ENCODE results near the gene TRPC1. TPM values are rescaled to one million over a fixed set of nuclear protein-coding genes. Genes with fewer than 3 reads are reported as not detected.

TRPC1 gene
- total and polyA plus RNA-seq, 2 experiments from 2014 or later, result 7.7 to 17.1 TPM

DNA sequence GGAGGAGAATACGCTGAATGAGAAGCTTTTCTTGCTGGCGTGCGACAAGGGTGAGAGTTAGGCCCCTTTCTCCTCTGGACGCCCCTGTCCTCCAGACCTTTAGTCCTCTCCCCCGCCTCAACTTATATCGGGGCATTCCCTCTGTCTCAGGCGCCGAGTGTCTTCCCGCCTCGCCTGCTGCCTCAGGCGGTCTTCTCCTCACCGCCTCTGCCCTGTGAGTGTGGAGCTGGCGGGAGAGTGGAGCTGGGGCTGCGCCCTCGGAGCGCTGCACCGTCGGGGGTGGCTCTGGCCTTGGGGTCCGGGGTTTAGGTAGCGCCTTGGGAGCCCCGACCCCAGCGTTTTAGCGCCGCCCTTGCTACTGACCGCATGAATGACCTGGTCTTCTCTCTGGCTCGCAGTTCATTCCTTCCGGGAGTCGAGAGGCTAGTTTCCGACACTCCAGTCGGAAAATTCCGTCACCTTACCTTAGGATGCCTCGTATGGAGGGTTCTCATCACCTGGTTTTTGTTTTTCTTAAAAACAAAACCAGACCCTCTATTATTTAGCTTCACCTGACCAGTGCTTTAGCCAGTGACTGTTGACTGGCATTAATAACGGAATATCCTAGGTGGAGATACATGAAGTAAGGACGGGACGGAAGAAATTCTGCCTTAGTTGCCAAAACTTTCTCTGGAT lies 985 bp downstream of the TRPC1 start:
- in situ Hi-C loops (cut with MboI), result no loop called here
- DNase-seq, result peak; percentile 72
- no peaks in the 10 kb centered on the region for H4K20me1 ChIP-seq (ENCODE audit: insufficient read depth)

DNA sequence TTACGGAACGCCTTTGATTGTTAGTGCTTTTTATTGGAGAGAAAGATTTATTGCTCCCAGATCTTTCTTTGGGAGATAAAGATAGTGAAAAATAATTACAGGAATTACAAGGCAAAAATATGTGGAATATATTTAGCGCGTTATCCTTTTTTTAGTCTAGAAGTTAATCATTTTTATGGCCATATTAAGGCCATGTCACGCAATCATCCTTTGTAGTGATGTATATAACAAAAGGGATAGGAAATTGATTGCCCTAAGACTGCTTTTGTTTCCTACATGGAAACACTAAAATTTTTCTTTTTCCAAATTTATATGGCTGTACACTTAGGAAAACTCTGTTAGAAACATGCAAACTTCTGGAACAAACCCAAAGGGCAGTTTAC lies 1.5 kb downstream of the TRPC1 start:
- in situ Hi-C loops (cut with MboI), result no loop called here
- Histone ChIP-seq H3K4me1 (ENCODE audit: insufficient read depth) (peaks cover 9% of the 10 kb centered on the region; the same call in 1 of the 2 replicates), H3K9ac (peak overlapping the region; percentile 87), H2AFZ (peak overlapping the region; percentile 85), H3F3A (ENCODE audit: insufficient read depth) (no peaks in the 10 kb centered on the region), H3K27me3 (replicated peaks; ENCODE audit: insufficient read depth) (no peaks in the 10 kb centered on the region), H3K4me3 (peak overlapping the region; percentile 84), H3K9me3 (ENCODE audit: low read depth) (no peaks in the 10 kb centered on the region), H3K36me3 (ENCODE audit: low read depth) (peaks cover 5% of the 10 kb centered on the region; the same call in 1 of the 2 replicates), H3K79me2 (ENCODE audit: insufficient read depth) (peaks cover 49% of the 10 kb centered on the region), H3K4me2 (ENCODE audit: unreplicated experiment) (peak overlapping the region; percentile 81), H4K20me1 (ENCODE audit: insufficient read depth) (no peaks in the 10 kb centered on the region), H3K27ac (no peak overlapping the region), H3K9me2 (ENCODE audit: insufficient read depth) (no peaks in the 10 kb centered on the region)
- 56 to 59% methylated on average over 5 of the region's 5 CpGs for WGBS, 2 experiments (ENCODE audit: low coverage in 1 of 2, low lambda C conversion rate in 2 of 2, missing lambda C conversion rate in 2 of 2)
- TF ChIP-seq EZH2phosphoT487 (IDR thresholded peaks at IDR 0.05; ENCODE audit: insufficient read depth, low read depth) (no peak), EZH2 (IDR thresholded peaks at IDR 0.05; ENCODE audit: insufficient read depth, poor library complexity, severe bottlenecking) (no peak)
- peak; percentile 4 for DNase-seq

More for the DNA sequence above, 985 bp downstream of the TRPC1 start:
- peak overlapping the region; percentile 85 for H2AFZ ChIP-seq
- peaks cover 9% of the 10 kb centered on the region; the same call in 1 of the 2 replicates for H3K4me1 ChIP-seq (ENCODE audit: insufficient read depth)
- peaks cover 49% of the 10 kb centered on the region for H3K79me2 ChIP-seq (ENCODE audit: insufficient read depth)
- peaks cover 5% of the 10 kb centered on the region; the same call in 1 of the 2 replicates for H3K36me3 ChIP-seq (ENCODE audit: low read depth)
- H3K9ac ChIP-seq, result peak overlapping the region; percentile 87
- no peaks in the 10 kb centered on the region for H3K27me3 ChIP-seq (replicated peaks; ENCODE audit: insufficient read depth)
- no peaks in the 10 kb centered on the region for H3K9me2 ChIP-seq (ENCODE audit: insufficient read depth)
- 1 to 4% methylated on average over 33 to 34 of the region's 35 CpGs for WGBS, 2 experiments (ENCODE audit: low coverage in 1 of 2, low lambda C conversion rate in 2 of 2, missing lambda C conversion rate in 2 of 2)
- H3F3A ChIP-seq (ENCODE audit: insufficient read depth), result no peaks in the 10 kb centered on the region
- H3K4me2 ChIP-seq (ENCODE audit: unreplicated experiment), result peak overlapping the region; percentile 81
- H3K27ac ChIP-seq, result peak overlapping the region; percentile 87
- no peaks in the 10 kb centered on the region for H3K9me3 ChIP-seq (ENCODE audit: low read depth)
- no peak for TF ChIP-seq EZH2 (IDR thresholded peaks at IDR 0.05; ENCODE audit: insufficient read depth, poor library complexity, severe bottlenecking)
- TF ChIP-seq EZH2phosphoT487 (IDR thresholded peaks at IDR 0.05; ENCODE audit: insufficient read depth, low read depth), result no peak
- H3K4me3 ChIP-seq, result peak overlapping the region; percentile 84

DNA sequence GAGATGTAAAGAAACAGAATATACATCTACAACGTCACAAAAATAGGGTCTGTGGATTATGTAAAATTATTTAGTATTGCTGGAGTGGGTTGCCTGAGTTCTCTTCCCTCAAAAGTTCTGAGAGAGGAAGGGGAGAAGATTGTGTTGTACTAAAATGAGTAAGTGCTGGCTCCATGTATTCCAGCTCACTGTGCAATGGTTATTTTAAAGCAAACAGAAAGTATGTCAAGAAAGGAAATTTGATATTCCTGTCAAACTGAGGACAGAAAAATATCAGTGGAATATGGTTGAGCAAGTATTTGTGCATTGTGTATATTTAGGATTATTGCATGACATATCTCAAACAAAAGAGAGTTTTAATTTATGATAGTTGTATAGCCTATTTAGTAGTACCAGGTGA lies 2.2 kb downstream of the TRPC1 start:
- peak overlapping the region; percentile 81 for H3K4me2 ChIP-seq (ENCODE audit: unreplicated experiment)
- no peak for DNase-seq
- H3K79me2 ChIP-seq (ENCODE audit: insufficient read depth), result peaks cover 54% of the 10 kb centered on the region
- no peaks in the 10 kb centered on the region for H3K9me3 ChIP-seq (ENCODE audit: low read depth)
- H3K36me3 ChIP-seq (ENCODE audit: low read depth), result peaks cover 5% of the 10 kb centered on the region; the same call in 1 of the 2 replicates
- no peak overlapping the region; the same call in 1 of the 2 replicates for H3K4me3 ChIP-seq
- H4K20me1 ChIP-seq (ENCODE audit: insufficient read depth), result no peaks in the 10 kb centered on the region
- no peaks in the 10 kb centered on the region for H3F3A ChIP-seq (ENCODE audit: insufficient read depth)
- no peak for TF ChIP-seq EZH2phosphoT487 (IDR thresholded peaks at IDR 0.05; ENCODE audit: insufficient read depth, low read depth)
- TF ChIP-seq EZH2 (IDR thresholded peaks at IDR 0.05; ENCODE audit: insufficient read depth, poor library complexity, severe bottlenecking), result no peak
- no peaks in the 10 kb centered on the region for H3K9me2 ChIP-seq (ENCODE audit: insufficient read depth)
- H2AFZ ChIP-seq, result no peak overlapping the region
- 7 to 19% methylated on average over 1 of the region's 1 CpG for WGBS, 2 experiments (ENCODE audit: low coverage in 1 of 2, low lambda C conversion rate in 2 of 2, missing lambda C conversion rate in 2 of 2)
- H3K9ac ChIP-seq, result no peak overlapping the region
- in situ Hi-C loops (cut with MboI), result no loop called here
- no peaks in the 10 kb centered on the region for H3K27me3 ChIP-seq (replicated peaks; ENCODE audit: insufficient read depth)
- H3K4me1 ChIP-seq (ENCODE audit: insufficient read depth), result peaks cover 9% of the 10 kb centered on the region; the same call in 1 of the 2 replicates
- no peak overlapping the region for H3K27ac ChIP-seq

DNA sequence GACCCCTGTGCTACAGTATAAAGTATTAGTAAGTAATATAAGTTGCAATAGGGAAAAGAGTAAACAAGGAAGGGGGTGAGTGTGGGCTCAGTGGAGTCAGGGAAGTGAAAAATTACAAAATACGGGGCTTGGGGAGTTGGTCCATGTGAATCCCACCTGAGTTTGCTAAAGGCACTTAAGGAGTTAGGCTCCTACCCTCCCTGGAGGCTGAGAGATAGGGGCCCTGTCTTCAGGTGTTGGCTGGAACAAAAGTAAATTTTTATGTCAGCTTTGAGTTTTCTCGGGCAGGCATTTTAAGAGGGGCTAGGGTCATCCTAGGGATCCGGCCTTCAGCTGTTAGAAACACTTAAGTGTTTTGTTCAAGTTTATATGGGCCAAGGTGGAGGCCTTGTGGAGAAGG lies 8.2 kb downstream of the TRPC1 start:
- peaks cover 5% of the 10 kb centered on the region; the same call in 1 of the 2 replicates for H3K36me3 ChIP-seq (ENCODE audit: low read depth)
- H3K79me2 ChIP-seq (ENCODE audit: insufficient read depth), result peaks cover 42% of the 10 kb centered on the region
- H3K9ac ChIP-seq, result no peak overlapping the region
- in situ Hi-C loops (cut with MboI), result no loop called here
- WGBS, 2 experiments (ENCODE audit: low coverage in 1 of 2, low lambda C conversion rate in 2 of 2, missing lambda C conversion rate in 2 of 2), result 87 to 93% methylated on average over 3 of the region's 3 CpGs
- no peak overlapping the region for H3K4me3 ChIP-seq
- TF ChIP-seq EZH2 (IDR thresholded peaks at IDR 0.05; ENCODE audit: insufficient read depth, poor library complexity, severe bottlenecking) (no peak), EZH2phosphoT487 (IDR thresholded peaks at IDR 0.05; ENCODE audit: insufficient read depth, low read depth) (no peak)
- no peaks in the 10 kb centered on the region for H3K27me3 ChIP-seq (replicated peaks; ENCODE audit: insufficient read depth)
- no peaks in the 10 kb centered on the region for H3F3A ChIP-seq (ENCODE audit: insufficient read depth)
- no peak overlapping the region for H3K4me2 ChIP-seq (ENCODE audit: unreplicated experiment)
- H3K4me1 ChIP-seq (ENCODE audit: insufficient read depth), result 0 out of 2 replicates have a peak, but pooled peaks cover 4% of the 10 kb centered on the region
- no peaks in the 10 kb centered on the region for H3K9me2 ChIP-seq (ENCODE audit: insufficient read depth)
- no peaks in the 10 kb centered on the region for H3K9me3 ChIP-seq (ENCODE audit: low read depth)
- no peak overlapping the region for H3K27ac ChIP-seq
- H2AFZ ChIP-seq, result no peak overlapping the region
- H4K20me1 ChIP-seq (ENCODE audit: insufficient read depth), result no peaks in the 10 kb centered on the region
- DNase-seq, result no peak
